GM21423 (cell line): ENCODE measurements around the gene TNMD.

Experiments used
- ATAC-seq: cut with Tn5 transposase; IDR thresholded peaks from one replicate; pipeline ENCODE4 v1.9.1; 2021; ENCODE audit warnings: mild to moderate bottlenecking, moderate library complexity; ENCODE audit not compliant: unreplicated experiment

Gene TNMD

DNA sequence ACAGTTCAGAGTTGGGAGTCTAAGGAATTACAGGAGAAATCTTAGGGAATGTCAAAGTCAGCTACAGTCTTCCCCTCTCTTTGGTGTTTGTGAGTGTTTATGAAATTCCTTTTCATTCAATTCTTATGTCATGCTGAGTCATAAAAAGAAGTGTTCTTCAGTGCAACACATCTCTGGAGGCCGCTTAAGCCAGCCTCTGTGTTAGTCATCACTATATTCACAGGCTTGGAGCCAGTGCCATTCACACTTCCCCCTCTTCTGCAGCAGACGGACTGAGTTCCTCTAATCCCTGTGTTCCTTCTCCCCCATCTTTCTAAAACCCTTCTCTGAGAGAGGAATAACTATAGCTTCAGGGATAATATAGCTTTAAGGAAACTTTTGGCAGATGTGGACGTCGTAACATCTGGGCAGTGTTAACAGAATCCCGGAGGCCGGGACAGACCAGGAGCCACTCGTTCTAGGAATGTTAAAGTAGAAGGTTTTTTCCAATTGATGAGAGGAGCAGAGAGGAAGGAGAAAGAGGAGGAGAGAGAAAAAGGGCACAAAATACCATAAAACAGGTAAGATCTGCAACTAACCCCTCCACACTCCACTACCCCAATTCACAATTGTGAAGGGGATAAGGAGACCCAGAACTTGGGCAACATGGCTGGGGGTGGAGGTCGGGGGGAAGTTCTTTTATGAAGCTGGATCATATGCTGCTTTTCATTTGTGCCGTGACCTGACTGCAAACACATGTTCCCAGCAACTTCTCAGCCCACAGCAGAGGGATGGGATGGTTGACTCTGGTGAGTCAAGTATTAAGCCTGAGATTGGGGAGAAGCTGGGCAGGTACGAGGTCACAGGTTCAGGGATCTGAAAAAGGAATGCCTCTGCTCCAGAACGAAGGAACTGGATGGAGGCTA, 59.5 kb downstream of the TNMD start, which contains the start of gene SRPX2:
Gene SRPX2, plus strand, starts transcription at position 244 of the 905 bp plus-strand sequence. CDS start 2,124 bp downstream, outside the sequence.
- no peak for ATAC-seq

DNA sequence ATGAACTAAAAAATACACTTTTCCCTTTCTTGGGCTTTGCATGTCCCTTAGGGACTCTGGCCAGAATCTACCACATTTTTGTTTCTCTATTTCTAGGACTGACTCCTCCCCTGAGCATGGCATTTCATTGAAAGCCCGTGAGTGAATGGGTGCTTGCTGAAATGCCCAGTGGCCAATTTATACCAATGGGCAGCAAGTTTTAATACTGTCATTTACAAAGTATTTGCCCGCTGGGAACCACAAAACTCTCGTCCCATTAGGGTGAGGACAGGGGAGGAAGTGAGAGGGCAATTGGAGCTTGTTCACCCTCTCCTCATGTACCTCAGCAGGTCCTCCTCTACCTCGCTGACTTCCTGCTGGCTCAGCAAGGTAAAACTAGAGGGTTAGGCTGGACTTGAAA, 60.4 kb downstream of the TNMD start:
- ATAC-seq, result no peak

DNA sequence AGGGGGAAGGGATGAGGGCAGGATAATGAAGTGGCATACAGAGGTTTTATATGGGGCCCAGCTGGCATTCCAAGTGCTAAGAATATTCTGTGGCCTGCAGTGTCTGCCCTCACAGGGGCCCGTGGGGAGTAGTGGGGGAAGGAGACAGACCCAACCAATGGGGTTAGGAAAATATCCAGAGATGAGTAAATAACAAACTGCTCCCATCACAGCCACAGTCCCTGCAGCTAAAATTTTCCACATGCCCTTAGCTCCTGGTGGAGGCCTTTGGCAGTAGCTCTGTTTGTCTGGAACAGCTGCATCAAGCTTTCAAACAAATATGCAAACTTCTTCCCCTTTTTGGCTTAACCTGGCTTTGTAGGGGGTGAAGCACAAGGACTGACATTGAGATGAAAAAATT, 62.4 kb downstream of the TNMD start:
- no peak for ATAC-seq

DNA sequence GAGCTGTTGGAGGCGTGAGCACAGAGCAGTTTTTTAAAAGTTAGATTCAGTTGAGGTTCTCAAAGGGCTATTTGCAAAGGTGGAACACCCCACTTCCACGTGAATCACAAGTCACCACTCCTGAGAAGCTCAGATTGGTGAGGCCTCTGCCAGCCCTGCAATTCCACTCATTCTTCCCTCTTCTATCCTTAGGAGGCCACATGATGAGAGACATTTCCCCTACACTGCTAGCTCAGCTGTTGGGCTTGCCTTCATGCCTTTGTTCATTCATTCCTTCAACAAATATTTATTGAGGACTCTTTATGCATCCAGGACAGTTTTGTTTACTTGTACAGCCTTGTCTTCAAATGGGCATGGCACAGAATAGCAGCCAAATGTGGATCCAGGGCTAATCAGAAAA, 63.0 kb downstream of the TNMD start:
- ATAC-seq, result no peak

DNA sequence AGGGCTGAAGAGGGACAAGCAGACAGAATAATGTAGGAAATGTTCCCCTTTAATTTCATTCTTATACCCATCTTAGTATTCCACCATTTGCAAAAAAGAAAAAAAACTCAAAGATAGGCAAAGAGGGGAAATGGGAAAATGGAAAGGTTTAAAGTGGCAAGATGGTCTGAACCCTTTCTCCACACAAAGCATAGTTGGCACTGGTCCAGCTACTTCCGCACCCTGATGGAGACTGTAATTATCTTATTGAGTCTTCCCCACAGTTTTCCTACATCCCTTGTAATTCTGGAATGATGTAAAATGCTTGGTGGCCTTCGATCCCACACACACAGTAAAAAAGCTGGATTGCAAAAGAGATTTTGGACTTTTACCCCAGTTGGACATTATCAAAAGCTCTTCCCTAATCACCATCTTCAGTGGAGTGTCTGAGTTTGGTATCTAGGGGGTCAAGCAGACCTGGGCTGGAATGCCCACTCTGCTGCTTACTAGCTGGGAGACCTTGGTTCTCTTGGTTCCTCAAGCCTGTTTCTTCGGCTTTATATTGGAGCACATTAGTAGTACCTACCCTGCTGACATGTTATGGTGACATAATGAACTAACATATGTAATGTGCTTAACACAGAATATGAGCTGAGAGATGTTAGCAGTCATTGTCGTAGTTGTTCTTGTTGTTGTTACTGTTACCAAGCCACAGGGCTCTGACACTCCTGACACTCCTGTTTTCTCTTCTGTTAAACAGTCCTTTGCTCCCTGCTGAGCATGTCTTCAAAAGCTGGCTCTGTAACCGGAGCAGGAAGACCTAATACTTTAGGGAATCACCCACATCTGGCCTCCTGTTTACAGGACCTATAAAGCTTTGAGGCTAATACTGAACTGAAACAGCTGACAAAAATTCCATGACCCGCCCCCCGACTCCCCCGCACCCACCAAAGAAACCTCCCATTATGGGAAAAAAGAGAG, 64.0 kb downstream of the TNMD start:
- no peak for ATAC-seq
